Tibial nerve (tissue), 3 donors: ENCODE measurements around the gene GRM8.

Experiments
- POLR2A ChIP-seq, 2 donors: fragments of 450-650 bp; IDR thresholded peaks; one replicate each; pipeline ENCODE4 v1.6.1; 2017; ENCODE audit warnings: antibody characterized with exemption in 2 of 2, mild to moderate bottlenecking in 2 of 2, moderate library complexity in 2 of 2
- TF ChIP-seq, protein P1 (sequence below), 5 experiments: fragments of 200-600 bp in 3 of 5; fragments of 450-650 bp in 2 of 5; sonication (generic) in 3 of 5; IDR thresholded peaks; one replicate each; pipeline ENCODE4 v1.5.1; 2016 to 2019; ENCODE audit warnings: antibody characterized with exemption in 5 of 5, mild to moderate bottlenecking in 3 of 5, moderate library complexity in 2 of 5

GRCh38 chr7:127257086-127257485 is 4.3 kb upstream of the GRM8 start:
- TF ChIP-seq, protein P1, sequence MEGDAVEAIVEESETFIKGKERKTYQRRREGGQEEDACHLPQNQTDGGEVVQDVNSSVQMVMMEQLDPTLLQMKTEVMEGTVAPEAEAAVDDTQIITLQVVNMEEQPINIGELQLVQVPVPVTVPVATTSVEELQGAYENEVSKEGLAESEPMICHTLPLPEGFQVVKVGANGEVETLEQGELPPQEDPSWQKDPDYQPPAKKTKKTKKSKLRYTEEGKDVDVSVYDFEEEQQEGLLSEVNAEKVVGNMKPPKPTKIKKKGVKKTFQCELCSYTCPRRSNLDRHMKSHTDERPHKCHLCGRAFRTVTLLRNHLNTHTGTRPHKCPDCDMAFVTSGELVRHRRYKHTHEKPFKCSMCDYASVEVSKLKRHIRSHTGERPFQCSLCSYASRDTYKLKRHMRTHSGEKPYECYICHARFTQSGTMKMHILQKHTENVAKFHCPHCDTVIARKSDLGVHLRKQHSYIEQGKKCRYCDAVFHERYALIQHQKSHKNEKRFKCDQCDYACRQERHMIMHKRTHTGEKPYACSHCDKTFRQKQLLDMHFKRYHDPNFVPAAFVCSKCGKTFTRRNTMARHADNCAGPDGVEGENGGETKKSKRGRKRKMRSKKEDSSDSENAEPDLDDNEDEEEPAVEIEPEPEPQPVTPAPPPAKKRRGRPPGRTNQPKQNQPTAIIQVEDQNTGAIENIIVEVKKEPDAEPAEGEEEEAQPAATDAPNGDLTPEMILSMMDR (IDR thresholded peaks at IDR 0.05): no peak
- no peak for TF ChIP-seq POLR2A (IDR thresholded peaks at IDR 0.05)
